Measurements from ENCODE around the gene ERBB2.
"Not testable (repeated sequence)": the region's sequence is repeated elsewhere in the genome, so short reads cannot be mapped to it uniquely, and the experiment has no call there.

The ERBB2 gene

GRCh38 chr17:39719563-39720355 lies 19.9 kb downstream of the ERBB2 start:
- Histone ChIP-seq H2AFZ (ENCODE audit: low read length, unreplicated experiment) (no peak overlapping the region), H3K27me3 (ENCODE audit: insufficient read depth, low read length) (no peaks in the 10 kb centered on the region), H3K4me3 (ENCODE audit: low read depth, low read length) (no peak overlapping the region), H3K27ac (ENCODE audit: low read depth, low read length) (no peak overlapping the region), H3K4me1 (ENCODE audit: control insufficient read depth, insufficient read depth, low read length, unreplicated experiment) (no peaks in the 10 kb centered on the region), H3K79me2 (ENCODE audit: control insufficient read depth, insufficient read depth, low read length, unreplicated experiment) (no peaks in the 10 kb centered on the region), H3K36me3 (ENCODE audit: insufficient read depth, low read length) (peaks cover 3% of the 10 kb centered on the region; the same call in 1 of the 2 replicates)

DNA sequence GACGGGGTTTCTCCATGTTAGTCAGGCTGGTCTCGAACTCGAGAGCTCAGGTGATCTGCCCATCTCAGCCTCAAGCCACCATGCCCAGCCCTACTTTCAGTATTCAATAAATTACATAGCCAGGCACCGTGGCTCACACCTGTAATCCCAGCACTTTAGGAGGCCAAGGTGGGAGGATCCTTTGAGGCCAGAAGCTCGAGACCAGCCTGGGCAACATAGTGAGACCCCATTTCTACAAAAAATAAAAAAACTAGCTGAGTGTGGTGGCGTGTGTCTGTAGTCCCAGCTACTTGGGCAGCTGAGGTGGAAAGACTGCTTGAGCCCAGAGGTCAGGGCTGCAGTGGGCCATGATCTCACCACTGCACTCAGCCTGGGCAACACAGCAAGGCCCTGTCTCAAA lies 22.2 kb downstream of the ERBB2 start:
- Histone ChIP-seq H2AFZ (ENCODE audit: low read length, unreplicated experiment) (no peak overlapping the region), H3K4me3 (ENCODE audit: low read depth, low read length) (no peak overlapping the region), H3K27ac (ENCODE audit: low read depth, low read length) (no peak overlapping the region), H3K4me1 (ENCODE audit: control insufficient read depth, insufficient read depth, low read length, unreplicated experiment) (no peaks in the 10 kb centered on the region), H3K27me3 (ENCODE audit: insufficient read depth, low read length) (no peaks in the 10 kb centered on the region), H3K36me3 (ENCODE audit: insufficient read depth, low read length) (peaks cover 6% of the 10 kb centered on the region; the same call in 1 of the 2 replicates), H3K79me2 (ENCODE audit: control insufficient read depth, insufficient read depth, low read length, unreplicated experiment) (no peaks in the 10 kb centered on the region)

GRCh38 chr17:39722965-39723848 lies 23.3 kb downstream of the ERBB2 start:
- Histone ChIP-seq H2AFZ (ENCODE audit: low read length, unreplicated experiment) (no peak overlapping the region), H3K36me3 (ENCODE audit: insufficient read depth, low read length) (peaks cover 6% of the 10 kb centered on the region; the same call in 1 of the 2 replicates), H3K27me3 (ENCODE audit: insufficient read depth, low read length) (no peaks in the 10 kb centered on the region), H3K4me3 (ENCODE audit: low read depth, low read length) (no peak overlapping the region), H3K4me1 (ENCODE audit: control insufficient read depth, insufficient read depth, low read length, unreplicated experiment) (no peaks in the 10 kb centered on the region), H3K79me2 (ENCODE audit: control insufficient read depth, insufficient read depth, low read length, unreplicated experiment) (no peaks in the 10 kb centered on the region), H3K27ac (ENCODE audit: low read depth, low read length) (no peak overlapping the region)

- Histone ChIP-seq H3K36me3 (ENCODE audit: insufficient read depth, low read length) (peaks cover 6% of the 10 kb centered on the region; the same call in 1 of the 2 replicates), H2AFZ (ENCODE audit: low read length, unreplicated experiment) (no peak overlapping the region), H3K4me3 (ENCODE audit: low read depth, low read length) (no peak overlapping the region), H3K4me1 (ENCODE audit: control insufficient read depth, insufficient read depth, low read length, unreplicated experiment) (peaks cover 7% of the 10 kb centered on the region), H3K27ac (ENCODE audit: low read depth, low read length) (no peak overlapping the region), H3K79me2 (ENCODE audit: control insufficient read depth, insufficient read depth, low read length, unreplicated experiment) (no peaks in the 10 kb centered on the region), H3K27me3 (ENCODE audit: insufficient read depth, low read length) (no peaks in the 10 kb centered on the region)
These were observed 24.9 kb downstream of the ERBB2 start for GRCh38 chr17:39724731-39725130.

DNA sequence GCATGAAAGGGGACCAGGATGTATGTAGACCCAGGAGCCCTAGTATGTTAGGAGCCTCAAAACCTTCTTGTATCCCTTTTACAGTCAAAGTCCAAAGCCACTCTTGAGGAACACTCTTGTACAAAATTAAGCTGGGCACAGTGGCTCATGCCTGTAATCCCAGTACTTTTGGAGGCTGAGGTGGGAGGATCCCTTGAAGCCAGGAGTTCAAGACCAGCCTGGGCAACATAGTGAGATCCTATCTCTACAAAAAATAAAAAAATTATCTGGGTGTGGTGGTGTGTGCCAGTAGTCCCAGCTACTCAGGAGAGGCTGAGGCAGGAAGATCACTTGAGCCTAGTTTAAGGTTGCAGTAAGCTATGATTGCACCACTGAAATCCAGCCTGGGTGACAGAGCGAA lies 26.1 kb downstream of the ERBB2 start:
- not testable (repeated sequence) for H2AFZ ChIP-seq (ENCODE audit: low read length, unreplicated experiment); H3K4me1 ChIP-seq (ENCODE audit: control insufficient read depth, insufficient read depth, low read length, unreplicated experiment); H3K79me2 ChIP-seq (ENCODE audit: control insufficient read depth, insufficient read depth, low read length, unreplicated experiment); H3K4me3 ChIP-seq (ENCODE audit: low read depth, low read length); H3K27ac ChIP-seq (ENCODE audit: low read depth, low read length); H3K36me3 ChIP-seq (ENCODE audit: insufficient read depth, low read length); H3K27me3 ChIP-seq (ENCODE audit: insufficient read depth, low read length)

GRCh38 chr17:39726617-39727016 lies 26.8 kb downstream of the ERBB2 start:
- Histone ChIP-seq H3K36me3 (ENCODE audit: insufficient read depth, low read length) (peaks cover 6% of the 10 kb centered on the region; the same call in 1 of the 2 replicates), H3K27me3 (ENCODE audit: insufficient read depth, low read length) (no peaks in the 10 kb centered on the region), H3K27ac (ENCODE audit: low read depth, low read length) (no peak overlapping the region), H3K79me2 (ENCODE audit: control insufficient read depth, insufficient read depth, low read length, unreplicated experiment) (no peaks in the 10 kb centered on the region), H3K4me3 (ENCODE audit: low read depth, low read length) (no peak overlapping the region), H2AFZ (ENCODE audit: low read length, unreplicated experiment) (no peak overlapping the region), H3K4me1 (ENCODE audit: control insufficient read depth, insufficient read depth, low read length, unreplicated experiment) (peaks cover 7% of the 10 kb centered on the region)

GRCh38 chr17:39727556-39727955 lies 27.7 kb downstream of the ERBB2 start:
- no peaks in the 10 kb centered on the region for H3K27me3 ChIP-seq (ENCODE audit: insufficient read depth, low read length)
- no peak overlapping the region for H2AFZ ChIP-seq (ENCODE audit: low read length, unreplicated experiment)
- H3K4me1 ChIP-seq (ENCODE audit: control insufficient read depth, insufficient read depth, low read length, unreplicated experiment), result peaks cover 7% of the 10 kb centered on the region
- H3K4me3 ChIP-seq (ENCODE audit: low read depth, low read length), result no peak overlapping the region
- no peaks in the 10 kb centered on the region for H3K79me2 ChIP-seq (ENCODE audit: control insufficient read depth, insufficient read depth, low read length, unreplicated experiment)
- H3K27ac ChIP-seq (ENCODE audit: low read depth, low read length), result no peak overlapping the region
- peaks cover 6% of the 10 kb centered on the region; the same call in 1 of the 2 replicates for H3K36me3 ChIP-seq (ENCODE audit: insufficient read depth, low read length)

- Histone ChIP-seq H3K27me3 (ENCODE audit: insufficient read depth, low read length) (no peaks in the 10 kb centered on the region), H2AFZ (ENCODE audit: low read length, unreplicated experiment) (no peak overlapping the region), H3K79me2 (ENCODE audit: control insufficient read depth, insufficient read depth, low read length, unreplicated experiment) (no peaks in the 10 kb centered on the region), H3K4me3 (ENCODE audit: low read depth, low read length) (peak overlapping the region; percentile 91), H3K27ac (ENCODE audit: low read depth, low read length) (no peak overlapping the region), H3K36me3 (ENCODE audit: insufficient read depth, low read length) (peaks cover 6% of the 10 kb centered on the region; the same call in 1 of the 2 replicates), H3K4me1 (ENCODE audit: control insufficient read depth, insufficient read depth, low read length, unreplicated experiment) (peaks cover 7% of the 10 kb centered on the region)
These were observed 29.5 kb downstream of the ERBB2 start for GRCh38 chr17:39729280-39729851.

- Histone ChIP-seq H3K4me1 (ENCODE audit: control insufficient read depth, insufficient read depth, low read length, unreplicated experiment) (peaks cover 7% of the 10 kb centered on the region), H3K36me3 (ENCODE audit: insufficient read depth, low read length) (no peaks in the 10 kb centered on the region), H3K79me2 (ENCODE audit: control insufficient read depth, insufficient read depth, low read length, unreplicated experiment) (no peaks in the 10 kb centered on the region), H3K4me3 (ENCODE audit: low read depth, low read length) (peak within 1 kb of the TSS; percentile 91), H3K27me3 (ENCODE audit: insufficient read depth, low read length) (no peaks in the 10 kb centered on the region), H3K27ac (ENCODE audit: low read depth, low read length) (peak within 1 kb of the TSS; percentile 35; the same call in 1 of the 2 replicates), H2AFZ (ENCODE audit: low read length, unreplicated experiment) (peak within 1 kb of the TSS; percentile 90)
These were observed 30.4 kb downstream of the ERBB2 start, which contains the start of gene MIEN1 for GRCh38 chr17:39730095-39730921. TSS of gene MIEN1 (minus strand) at chr17:39730532. CDS start at chr17:39730495, 37 bp downstream.

DNA sequence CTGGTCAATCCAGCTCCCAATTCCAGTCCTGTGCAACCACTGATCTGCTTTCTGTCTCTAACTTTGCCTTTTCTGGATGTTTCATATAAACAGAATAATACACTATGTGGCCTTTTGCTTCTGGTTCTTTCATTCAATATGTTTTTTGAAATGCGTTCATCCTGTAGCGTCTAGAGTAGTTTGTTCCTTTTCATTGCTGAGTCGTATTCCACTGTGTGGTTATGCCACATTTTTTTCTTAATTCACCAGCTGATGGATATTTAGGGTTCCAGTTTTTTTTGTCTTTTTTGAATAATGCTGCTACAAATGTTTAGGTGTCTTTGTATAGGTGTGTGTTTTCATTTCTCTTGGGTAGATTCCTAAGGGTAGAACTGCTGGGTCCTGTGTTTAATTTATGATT lies 32.7 kb downstream of the ERBB2 start:
- H3K36me3 ChIP-seq (ENCODE audit: insufficient read depth, low read length), result no peaks in the 10 kb centered on the region
- peaks cover 7% of the 10 kb centered on the region for H3K4me1 ChIP-seq (ENCODE audit: control insufficient read depth, insufficient read depth, low read length, unreplicated experiment)
- H3K27ac ChIP-seq (ENCODE audit: low read depth, low read length), result no peak overlapping the region
- no peaks in the 10 kb centered on the region for H3K27me3 ChIP-seq (ENCODE audit: insufficient read depth, low read length)
- no peak overlapping the region for H2AFZ ChIP-seq (ENCODE audit: low read length, unreplicated experiment)
- no peaks in the 10 kb centered on the region for H3K79me2 ChIP-seq (ENCODE audit: control insufficient read depth, insufficient read depth, low read length, unreplicated experiment)
- no peak overlapping the region for H3K4me3 ChIP-seq (ENCODE audit: low read depth, low read length)

Measured in ACC112 (cell line).